ENCODE data around the gene SLC4A7.
"Not testable (repeated sequence)": the region's sequence is repeated elsewhere in the genome, so short reads cannot be mapped to it uniquely, and the experiment has no call there.

The SLC4A7 gene

GRCh38 chr3:27415202-27415601 is 69.0 kb downstream of the SLC4A7 start:
- no peak for DNase-seq (ENCODE audit: low read depth)

DNA sequence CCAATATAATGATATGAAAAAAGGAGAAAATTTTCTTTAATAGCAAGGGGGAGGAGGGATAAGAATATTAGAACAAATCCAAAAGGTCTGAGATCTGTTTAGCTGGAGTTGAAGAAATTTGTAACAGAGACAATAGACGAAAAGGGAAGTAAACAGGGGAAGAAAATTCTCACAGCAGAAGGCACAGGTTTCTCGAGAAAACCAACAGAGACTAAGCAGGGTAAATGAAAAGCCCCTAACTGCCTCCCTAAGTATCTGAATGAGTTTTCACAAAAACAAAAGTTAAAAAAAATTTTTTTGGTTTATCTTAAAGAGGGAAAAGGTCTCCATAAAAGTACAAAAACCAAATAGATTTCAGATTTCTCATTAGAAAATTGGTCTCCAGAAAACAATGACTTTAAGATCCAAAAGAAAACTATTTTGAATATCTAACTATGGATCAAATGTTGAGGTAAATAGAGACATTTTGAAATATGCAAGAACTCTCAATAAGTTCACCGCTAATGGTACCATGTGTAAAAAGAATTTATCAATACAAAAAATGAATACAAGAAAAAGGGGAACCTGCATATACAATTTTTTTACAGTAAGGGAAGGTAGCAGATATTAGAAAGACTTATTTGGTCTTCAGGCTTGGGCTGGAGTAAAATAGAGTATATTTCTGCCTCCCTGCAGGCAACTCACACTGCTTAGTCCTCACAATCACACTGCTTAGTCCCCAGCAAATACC is 91.1 kb downstream of the SLC4A7 start:
- no peak for DNase-seq (ENCODE audit: low read depth)
- H3K4me3 ChIP-seq (ENCODE audit: low read depth, low read length), result no peak overlapping the region

More at GRCh38 chr3:27415202-27415601, 69.0 kb downstream of the SLC4A7 start:
- TF ChIP-seq, protein P1, sequence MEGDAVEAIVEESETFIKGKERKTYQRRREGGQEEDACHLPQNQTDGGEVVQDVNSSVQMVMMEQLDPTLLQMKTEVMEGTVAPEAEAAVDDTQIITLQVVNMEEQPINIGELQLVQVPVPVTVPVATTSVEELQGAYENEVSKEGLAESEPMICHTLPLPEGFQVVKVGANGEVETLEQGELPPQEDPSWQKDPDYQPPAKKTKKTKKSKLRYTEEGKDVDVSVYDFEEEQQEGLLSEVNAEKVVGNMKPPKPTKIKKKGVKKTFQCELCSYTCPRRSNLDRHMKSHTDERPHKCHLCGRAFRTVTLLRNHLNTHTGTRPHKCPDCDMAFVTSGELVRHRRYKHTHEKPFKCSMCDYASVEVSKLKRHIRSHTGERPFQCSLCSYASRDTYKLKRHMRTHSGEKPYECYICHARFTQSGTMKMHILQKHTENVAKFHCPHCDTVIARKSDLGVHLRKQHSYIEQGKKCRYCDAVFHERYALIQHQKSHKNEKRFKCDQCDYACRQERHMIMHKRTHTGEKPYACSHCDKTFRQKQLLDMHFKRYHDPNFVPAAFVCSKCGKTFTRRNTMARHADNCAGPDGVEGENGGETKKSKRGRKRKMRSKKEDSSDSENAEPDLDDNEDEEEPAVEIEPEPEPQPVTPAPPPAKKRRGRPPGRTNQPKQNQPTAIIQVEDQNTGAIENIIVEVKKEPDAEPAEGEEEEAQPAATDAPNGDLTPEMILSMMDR (IDR thresholded peaks at IDR 0.05; ENCODE audit: low read depth, low read length, missing control alignments), result no peak
- no peak overlapping the region for H3K4me3 ChIP-seq (ENCODE audit: low read depth, low read length)

DNA sequence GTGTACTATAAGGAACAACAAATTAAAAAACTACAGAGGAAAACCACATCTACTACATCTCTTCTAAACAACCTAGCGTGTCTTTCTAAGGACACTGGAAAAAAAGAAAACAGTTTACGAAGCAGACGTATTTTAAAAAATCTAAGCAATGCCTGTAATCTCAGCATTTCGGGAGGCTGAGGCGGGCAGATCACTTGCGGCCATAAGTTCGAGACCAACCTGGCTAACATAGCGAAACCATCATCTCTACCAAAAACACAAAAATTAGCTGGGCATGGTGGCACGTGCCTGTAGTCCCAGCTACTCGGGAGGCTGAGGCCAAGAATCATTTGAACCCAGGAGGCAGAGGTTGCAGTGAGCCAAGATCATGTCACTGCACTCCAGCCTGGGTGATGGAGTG is 91.8 kb downstream of the SLC4A7 start:
- not testable (repeated sequence) for DNase-seq (ENCODE audit: low read depth); H3K4me3 ChIP-seq (ENCODE audit: low read depth, low read length)

More for the DNA sequence above, 91.1 kb downstream of the SLC4A7 start:
- TF ChIP-seq, protein P1 (IDR thresholded peaks at IDR 0.05; ENCODE audit: low read depth, low read length, missing control alignments), result no peak

DNA sequence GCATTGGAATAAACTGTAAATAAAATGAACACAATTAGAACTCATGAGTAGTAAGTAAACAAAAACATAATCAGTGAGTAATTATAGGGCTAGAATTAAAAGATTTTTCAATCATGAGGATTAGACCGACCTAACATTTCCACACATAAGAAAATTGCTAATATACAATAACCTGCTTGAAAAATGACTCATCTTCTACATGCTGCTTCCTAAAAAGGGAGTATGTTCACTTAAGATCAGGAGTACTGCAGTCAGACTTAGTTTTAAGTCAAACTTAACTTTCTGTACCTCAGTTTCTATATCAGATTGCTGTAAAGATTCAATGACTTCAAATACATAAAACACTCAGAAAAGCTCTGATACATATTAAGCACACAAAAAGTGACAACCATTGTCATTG is 92.4 kb downstream of the SLC4A7 start:
- DNase-seq (ENCODE audit: low read depth), result no peak
- H3K4me3 ChIP-seq (ENCODE audit: low read depth, low read length), result no peak overlapping the region
- TF ChIP-seq, protein P1 (IDR thresholded peaks at IDR 0.05; ENCODE audit: low read depth, low read length, missing control alignments), result no peak

- TF ChIP-seq, protein P1 (IDR thresholded peaks at IDR 0.05; ENCODE audit: low read depth, low read length, missing control alignments), result no peak
- DNase-seq (ENCODE audit: low read depth), result no peak
- H3K4me3 ChIP-seq (ENCODE audit: low read depth, low read length), result no peak overlapping the region
These were observed 96.6 kb downstream of the SLC4A7 start for GRCh38 chr3:27387625-27388024.

GRCh38 chr3:27385504-27385903 is 98.7 kb downstream of the SLC4A7 start:
- TF ChIP-seq, protein P1 (IDR thresholded peaks at IDR 0.05; ENCODE audit: low read depth, low read length, missing control alignments), result no peak
- H3K4me3 ChIP-seq (ENCODE audit: low read depth, low read length), result no peak overlapping the region
- no peak for DNase-seq (ENCODE audit: low read depth)

- DNase-seq (ENCODE audit: low read depth), result no peak
- H3K4me3 ChIP-seq (ENCODE audit: low read depth, low read length), result no peak overlapping the region
- TF ChIP-seq, protein P1 (IDR thresholded peaks at IDR 0.05; ENCODE audit: low read depth, low read length, missing control alignments), result no peak
These were observed 100.0 kb downstream of the SLC4A7 start for GRCh38 chr3:27384191-27384590.
